Type B pancreatic cell (in vitro differentiated cells): ENCODE measurements around the gene NR1H2. TPM values are rescaled to one million over a fixed set of nuclear protein-coding genes. Genes with fewer than 3 reads are reported as not detected.

Source experiments
- DNase-seq: peaks from one replicate; pipeline ENCODE4 v3.0.0; 2021; ENCODE audit warnings: mixed read lengths; ENCODE audit not compliant: unreplicated experiment; ENCODE audit errors: extremely low spot score
- H3K27ac Mint-ChIP-seq: 2 replicates; pipeline ENCODE4 v1.8.0; 2021; ENCODE audit warnings: mild to moderate bottlenecking, mixed read lengths
- H3K27me3 Mint-ChIP-seq: 2 replicates; pipeline ENCODE4 v1.8.0; 2021; ENCODE audit warnings: mixed read lengths
- H3K36me3 Mint-ChIP-seq: 2 replicates; pipeline ENCODE4 v1.8.0; 2021; ENCODE audit warnings: mixed read lengths
- H3K4me1 Mint-ChIP-seq: one replicate; pipeline ENCODE4 v1.8.0; 2021; ENCODE audit warnings: mixed read lengths; ENCODE audit not compliant: unreplicated experiment
- H3K4me3 Mint-ChIP-seq: 2 replicates; pipeline ENCODE4 v1.8.0; 2021; ENCODE audit warnings: mild to moderate bottlenecking, mixed read lengths
- H3K9me3 Mint-ChIP-seq: 2 replicates; pipeline ENCODE4 v1.8.0; 2021; ENCODE audit warnings: mixed read lengths
- total RNA-seq: library from RNA; stranded (reverse); gene quantifications from 2 replicates; pipeline ENCODE4 v1.2.1, GENCODE V29; 2021; ENCODE audit warnings: low replicate concordance
- TF ChIP-seq, protein P1 (sequence below): fragments of 200-600 bp; sonication (generic); conservative IDR thresholded peaks from 2 replicates; pipeline ENCODE4 v1.5.0; 2021; ENCODE audit warnings: antibody characterized with exemption, mild to moderate bottlenecking

The NR1H2 gene
- total RNA-seq, 1 donor from 2014 or later: 30.3 TPM

DNA sequence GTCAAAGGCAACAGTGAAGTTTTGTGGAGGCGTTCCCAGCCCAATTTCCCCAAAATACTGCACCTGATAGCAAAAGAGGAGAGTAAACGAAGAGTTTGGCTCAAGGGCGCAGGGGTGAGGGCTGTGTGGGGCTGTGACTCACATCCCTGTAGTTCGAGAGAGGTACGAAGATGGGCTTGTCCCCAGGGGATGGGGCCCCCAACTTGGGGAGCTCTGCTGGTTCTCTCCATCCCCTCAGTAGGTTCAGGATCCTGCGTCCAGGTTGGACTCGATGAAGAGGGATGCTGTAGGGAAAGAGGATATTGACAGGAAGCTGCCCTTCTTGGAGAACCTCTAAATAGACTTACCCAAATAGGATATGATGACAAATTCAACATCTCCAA lies 14.2 kb upstream of the NR1H2 start:
- H3K27me3 Mint-ChIP-seq: no peaks in the 10 kb centered on the region
- no peaks in the 10 kb centered on the region for H3K9me3 Mint-ChIP-seq
- TF ChIP-seq, protein P1, sequence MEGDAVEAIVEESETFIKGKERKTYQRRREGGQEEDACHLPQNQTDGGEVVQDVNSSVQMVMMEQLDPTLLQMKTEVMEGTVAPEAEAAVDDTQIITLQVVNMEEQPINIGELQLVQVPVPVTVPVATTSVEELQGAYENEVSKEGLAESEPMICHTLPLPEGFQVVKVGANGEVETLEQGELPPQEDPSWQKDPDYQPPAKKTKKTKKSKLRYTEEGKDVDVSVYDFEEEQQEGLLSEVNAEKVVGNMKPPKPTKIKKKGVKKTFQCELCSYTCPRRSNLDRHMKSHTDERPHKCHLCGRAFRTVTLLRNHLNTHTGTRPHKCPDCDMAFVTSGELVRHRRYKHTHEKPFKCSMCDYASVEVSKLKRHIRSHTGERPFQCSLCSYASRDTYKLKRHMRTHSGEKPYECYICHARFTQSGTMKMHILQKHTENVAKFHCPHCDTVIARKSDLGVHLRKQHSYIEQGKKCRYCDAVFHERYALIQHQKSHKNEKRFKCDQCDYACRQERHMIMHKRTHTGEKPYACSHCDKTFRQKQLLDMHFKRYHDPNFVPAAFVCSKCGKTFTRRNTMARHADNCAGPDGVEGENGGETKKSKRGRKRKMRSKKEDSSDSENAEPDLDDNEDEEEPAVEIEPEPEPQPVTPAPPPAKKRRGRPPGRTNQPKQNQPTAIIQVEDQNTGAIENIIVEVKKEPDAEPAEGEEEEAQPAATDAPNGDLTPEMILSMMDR: no peak

DNA sequence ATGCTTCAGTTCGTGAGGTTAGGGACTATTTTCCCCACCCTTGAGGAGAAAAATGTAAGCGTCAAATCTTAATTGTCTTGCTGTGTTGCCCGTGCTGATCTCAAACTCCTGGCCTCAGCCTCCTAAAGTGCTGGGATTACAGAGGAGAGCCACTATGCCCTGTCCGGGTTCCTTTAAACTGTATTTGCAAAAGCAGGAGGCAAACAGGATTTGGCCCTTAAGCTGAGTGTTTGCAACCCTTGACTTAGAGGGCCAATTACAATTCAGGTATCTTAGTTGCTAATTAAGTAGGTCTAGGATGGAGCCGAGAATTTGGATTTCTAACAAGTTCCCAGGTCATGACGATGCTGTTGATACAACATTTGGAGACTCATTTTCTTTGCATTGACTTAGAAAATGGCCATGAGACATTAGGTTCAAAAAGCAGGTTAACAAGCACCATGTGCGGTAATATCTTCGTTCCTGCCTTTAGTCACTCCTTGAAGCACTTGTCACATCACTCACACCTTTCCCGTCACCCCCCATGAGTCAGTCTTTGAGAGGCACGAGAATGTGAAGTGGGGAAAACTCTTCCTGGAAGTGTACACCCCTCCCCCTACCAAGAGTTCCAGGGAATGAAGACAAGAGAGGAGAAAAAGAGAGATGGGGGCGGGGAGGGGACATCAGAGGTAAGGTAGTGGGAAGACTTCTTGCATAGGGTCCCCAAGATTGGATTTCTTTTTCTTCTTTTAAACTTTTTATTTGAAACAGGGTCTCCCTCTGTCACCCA lies 13.4 kb upstream of the NR1H2 start:
- no peaks in the 10 kb centered on the region for H3K4me1 Mint-ChIP-seq
- TF ChIP-seq, protein P1: no peak
- no peaks in the 10 kb centered on the region for H3K27me3 Mint-ChIP-seq
- H3K36me3 Mint-ChIP-seq: peaks cover 6% of the 10 kb centered on the region
- no peak for DNase-seq
- no peak overlapping the region for H3K4me3 Mint-ChIP-seq
- no peaks in the 10 kb centered on the region for H3K9me3 Mint-ChIP-seq
- H3K27ac Mint-ChIP-seq: no peak overlapping the region

More for the DNA sequence above, 14.2 kb upstream of the NR1H2 start:
- no peak for DNase-seq
- no peak overlapping the region for H3K27ac Mint-ChIP-seq
- no peaks in the 10 kb centered on the region for H3K4me1 Mint-ChIP-seq
- H3K36me3 Mint-ChIP-seq: peaks cover 6% of the 10 kb centered on the region
- no peak overlapping the region for H3K4me3 Mint-ChIP-seq

DNA sequence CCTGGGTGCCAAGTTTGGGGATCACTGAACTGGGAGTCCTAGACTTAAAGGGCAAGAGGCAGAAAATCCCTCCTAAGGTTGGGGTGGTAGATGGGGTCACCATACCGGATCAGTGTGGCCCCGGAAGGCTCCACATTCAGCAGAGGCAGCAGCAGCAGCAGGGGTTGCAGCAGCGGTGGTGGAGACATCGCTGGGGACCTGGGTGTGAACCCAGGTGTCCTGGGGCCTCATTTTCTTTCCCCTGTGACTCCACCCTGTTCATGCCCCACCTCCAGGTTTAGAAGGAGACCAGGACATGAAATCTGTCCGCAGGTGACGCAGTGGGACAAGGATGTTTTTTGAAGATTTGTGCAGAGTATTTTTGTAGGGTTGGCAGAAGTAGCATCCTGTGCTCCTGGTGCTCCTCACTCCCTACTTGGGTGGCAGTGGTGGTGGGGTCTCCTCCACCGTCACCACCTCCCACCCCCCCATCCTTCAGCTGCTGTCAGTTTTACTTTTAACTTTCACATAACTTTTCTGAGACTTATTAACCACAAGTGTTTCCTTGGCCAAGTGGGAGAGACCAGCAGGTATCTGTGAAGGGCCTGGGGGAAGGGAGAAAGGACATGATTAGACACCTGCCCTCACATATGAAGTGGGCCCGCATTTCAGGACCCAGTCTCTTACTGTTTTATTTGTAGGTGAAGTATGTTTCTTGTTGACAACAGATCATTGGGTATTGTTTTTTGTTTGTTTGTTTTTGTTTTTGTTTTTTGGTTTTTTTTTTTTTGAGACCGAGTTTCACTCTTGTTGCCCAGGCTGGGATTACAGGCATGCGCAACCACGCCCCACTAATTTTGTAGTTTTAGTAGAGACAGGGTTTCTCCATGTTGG lies 10.6 kb upstream of the NR1H2 start, which contains the start of gene NAPSA:
Gene NAPSA, minus strand, starts transcription at position 206 of the 873 bp plus-strand sequence. Its CDS starts 18 bp downstream, at position 188.
- DNase-seq: no peak
- H3K4me3 Mint-ChIP-seq: no peak within 1 kb of the TSS
- no peaks in the 10 kb centered on the region for H3K36me3 Mint-ChIP-seq
- H3K27me3 Mint-ChIP-seq: no peaks in the 10 kb centered on the region
- peaks cover 14% of the 10 kb centered on the region for H3K4me1 Mint-ChIP-seq
- no peak within 1 kb of the TSS for H3K27ac Mint-ChIP-seq
- H3K9me3 Mint-ChIP-seq: no peaks in the 10 kb centered on the region
- TF ChIP-seq, protein P1: no peak

DNA sequence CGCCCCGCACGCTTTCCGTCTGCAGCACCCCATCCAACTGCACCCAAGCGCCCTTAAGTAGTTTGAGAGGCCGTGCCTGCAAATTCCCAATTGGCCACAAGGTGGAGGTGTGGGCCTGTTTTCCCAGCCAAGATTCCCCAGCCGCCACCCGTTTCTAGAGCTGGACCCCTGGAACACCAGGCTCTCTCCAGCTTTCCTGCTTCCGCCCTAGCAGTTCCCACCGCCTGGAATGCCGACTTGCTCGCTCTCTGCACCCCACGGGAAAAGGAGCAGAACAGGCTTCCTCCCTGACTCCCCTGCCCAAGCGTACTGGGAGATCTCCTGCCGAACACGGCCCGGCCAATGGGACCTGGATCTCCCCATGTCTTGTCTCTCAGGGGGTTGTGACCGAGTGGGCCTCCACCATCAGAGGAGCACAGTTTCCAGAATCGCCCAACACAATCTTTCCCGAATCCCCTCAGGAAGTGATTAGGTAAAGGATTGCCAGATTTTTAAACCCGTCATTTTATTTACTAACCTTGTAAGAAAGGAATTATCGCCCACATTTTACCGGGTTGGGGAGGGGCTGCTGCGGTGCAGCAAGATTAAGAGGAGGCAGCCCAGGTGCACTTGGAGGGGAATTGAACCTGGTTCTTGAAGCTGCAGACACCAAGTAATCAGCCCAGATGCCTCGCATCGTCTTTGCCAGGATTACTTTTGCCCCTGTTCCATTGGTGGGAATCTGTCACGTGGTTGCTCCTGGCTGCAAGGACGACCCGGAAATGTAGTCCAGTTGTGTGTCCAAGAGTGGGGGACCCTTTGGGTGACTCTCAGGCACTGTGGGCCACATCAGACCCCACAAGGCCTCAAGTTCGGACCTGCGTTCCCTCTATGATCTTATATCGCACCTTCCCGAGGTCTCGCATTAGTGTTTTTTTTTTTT lies 7.3 kb upstream of the NR1H2 start:
- H3K4me3 Mint-ChIP-seq: peak overlapping the region; percentile 96
- H3K9me3 Mint-ChIP-seq: no peaks in the 10 kb centered on the region
- peak; percentile 84 for DNase-seq
- TF ChIP-seq, protein P1: peak; percentile 91
- H3K27ac Mint-ChIP-seq: peak overlapping the region; percentile 90
- H3K36me3 Mint-ChIP-seq: no peaks in the 10 kb centered on the region
- H3K27me3 Mint-ChIP-seq: no peaks in the 10 kb centered on the region
- H3K4me1 Mint-ChIP-seq: peaks cover 14% of the 10 kb centered on the region

DNA sequence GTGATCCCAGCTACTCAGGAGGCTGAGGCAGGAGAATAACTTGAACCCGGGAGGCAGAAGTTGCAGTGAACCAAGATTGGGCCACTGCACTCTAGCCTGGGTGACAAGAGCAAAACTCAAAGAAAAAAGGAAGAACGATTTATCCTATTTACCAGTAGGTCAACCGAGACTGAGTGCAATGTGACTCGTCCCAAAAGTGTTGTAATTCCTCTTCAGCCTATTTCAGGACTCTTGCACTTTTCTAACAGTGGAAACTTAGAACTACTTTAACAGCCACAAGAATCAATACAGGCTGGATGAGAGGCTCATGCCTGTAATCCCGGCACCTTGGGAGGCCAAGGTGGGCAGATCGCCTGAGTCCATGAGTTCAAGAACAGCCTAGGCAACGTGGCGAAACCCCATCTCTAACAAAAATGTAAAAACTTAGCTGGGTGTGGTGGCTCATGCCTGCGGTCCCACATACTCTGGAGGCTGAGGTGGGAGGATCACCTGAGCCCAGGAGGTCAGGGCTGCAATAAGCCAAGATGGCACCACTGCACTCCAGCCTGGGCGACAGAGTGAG lies 4.3 kb upstream of the NR1H2 start:
- H3K4me3 Mint-ChIP-seq: no peak overlapping the region
- DNase-seq: no peak
- TF ChIP-seq, protein P1: no peak
- no peaks in the 10 kb centered on the region for H3K36me3 Mint-ChIP-seq
- H3K4me1 Mint-ChIP-seq: peaks cover 19% of the 10 kb centered on the region
- H3K27ac Mint-ChIP-seq: no peak overlapping the region
- no peaks in the 10 kb centered on the region for H3K9me3 Mint-ChIP-seq
- H3K27me3 Mint-ChIP-seq: no peaks in the 10 kb centered on the region
